NCI-H748 treated with DMSO at 0.1 percent for 48 hours (cell line): ENCODE results near the gene GLB1L2.

Experiments
- DNase-seq: peaks from one replicate; lab custom pipeline; 2025; lab: John Stamatoyannopoulos, UW

GLB1L2 gene

DNA sequence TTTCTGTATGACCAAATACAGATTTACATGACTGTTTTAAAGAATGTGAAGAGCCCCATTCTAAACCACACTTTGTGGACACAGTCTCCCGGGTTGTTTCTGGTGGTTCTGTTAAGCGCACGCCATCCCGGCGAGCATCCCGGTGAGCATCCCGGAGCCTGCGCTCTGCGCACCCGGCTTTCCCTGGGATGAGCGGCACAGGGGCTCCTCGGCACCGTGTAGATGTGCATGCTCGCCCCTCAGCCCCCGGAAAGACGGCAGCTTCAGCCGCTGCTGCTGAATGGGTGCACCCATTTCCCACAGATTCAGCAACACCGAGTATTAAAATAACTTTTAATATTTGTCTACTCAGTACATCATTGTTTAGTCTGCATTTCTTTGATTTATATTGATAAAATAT is 36.0 kb downstream of the GLB1L2 start:
- DNase-seq: no peak

DNA sequence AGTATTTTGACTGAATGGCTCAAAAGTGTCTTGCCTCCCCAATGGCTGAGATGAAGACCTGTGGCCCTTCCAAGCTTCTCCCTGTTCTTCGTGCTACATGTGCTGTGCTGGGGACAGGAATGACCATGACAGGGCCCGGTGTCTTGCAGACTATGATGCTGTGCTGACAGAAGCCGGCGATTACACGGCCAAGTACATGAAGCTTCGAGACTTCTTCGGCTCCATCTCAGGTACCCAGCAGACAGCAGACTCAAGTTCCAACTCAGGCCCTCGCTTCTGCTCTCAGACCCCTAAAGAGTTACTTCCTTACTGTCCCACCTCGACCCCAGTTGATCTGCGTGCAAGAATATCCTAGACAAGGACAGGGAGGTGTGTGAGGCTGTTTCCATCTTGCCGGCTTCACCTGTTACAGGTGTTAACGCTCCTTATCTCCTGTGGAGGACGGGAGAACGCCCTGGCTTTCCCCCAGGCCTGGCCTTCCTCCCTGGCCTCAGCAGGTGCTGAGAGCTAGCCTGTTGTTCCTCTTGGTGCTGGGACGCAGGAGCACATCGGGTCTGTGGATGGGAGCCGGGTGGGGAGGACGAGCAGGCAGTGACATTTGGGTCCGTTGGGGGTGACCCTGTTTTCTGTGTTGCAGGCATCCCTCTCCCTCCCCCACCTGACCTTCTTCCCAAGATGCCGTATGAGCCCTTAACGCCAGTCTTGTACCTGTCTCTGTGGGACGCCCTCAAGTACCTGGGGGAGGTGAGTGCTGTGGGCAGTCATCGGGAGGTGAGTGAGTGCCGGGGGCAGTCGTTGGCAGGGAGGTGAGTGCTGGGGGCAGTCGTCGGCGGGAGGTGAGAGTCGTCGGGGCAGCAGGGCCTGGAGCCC is 38.1 kb downstream of the GLB1L2 start:
- no peak for DNase-seq

DNA sequence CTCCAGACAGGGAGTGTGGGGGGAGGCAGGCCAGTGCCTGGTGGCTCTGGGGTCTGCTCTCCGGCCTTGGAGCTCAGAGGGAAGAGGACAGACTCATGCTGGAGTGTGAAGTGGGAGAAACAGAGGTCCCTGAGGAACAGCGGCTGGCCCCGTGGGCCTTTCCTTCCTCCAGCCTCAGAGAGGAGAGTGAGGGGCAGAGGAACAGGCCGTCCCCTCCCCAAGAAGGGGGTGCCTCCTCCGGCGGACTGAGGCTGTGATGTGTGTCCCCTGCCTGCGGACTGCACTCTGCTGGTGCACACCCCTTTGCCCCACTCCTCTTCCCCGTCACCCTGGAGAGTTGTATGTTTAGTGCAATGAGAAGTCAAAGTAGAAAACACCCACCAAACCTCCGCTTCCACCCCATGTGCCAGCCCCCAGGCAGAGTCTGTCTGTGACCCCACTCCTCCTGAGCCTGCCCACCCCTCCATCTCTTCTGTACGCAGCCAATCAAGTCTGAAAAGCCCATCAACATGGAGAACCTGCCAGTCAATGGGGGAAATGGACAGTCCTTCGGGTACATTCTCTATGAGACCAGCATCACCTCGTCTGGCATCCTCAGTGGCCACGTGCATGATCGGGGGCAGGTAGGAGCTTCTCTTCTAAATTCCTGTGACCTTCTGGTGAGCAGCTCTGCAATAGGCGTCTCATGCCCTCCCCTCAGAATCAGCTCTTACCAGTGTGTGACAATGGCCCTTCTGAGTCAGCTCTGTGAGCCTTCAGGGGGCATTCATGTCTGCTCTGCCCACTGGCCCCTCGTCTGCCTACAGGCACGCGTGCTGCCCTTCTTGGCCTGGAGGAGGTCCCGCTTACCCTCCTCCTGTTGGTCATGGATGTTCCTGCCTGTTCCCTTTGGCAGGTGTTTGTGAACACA is 39.0 kb downstream of the GLB1L2 start:
- DNase-seq: no peak

DNA sequence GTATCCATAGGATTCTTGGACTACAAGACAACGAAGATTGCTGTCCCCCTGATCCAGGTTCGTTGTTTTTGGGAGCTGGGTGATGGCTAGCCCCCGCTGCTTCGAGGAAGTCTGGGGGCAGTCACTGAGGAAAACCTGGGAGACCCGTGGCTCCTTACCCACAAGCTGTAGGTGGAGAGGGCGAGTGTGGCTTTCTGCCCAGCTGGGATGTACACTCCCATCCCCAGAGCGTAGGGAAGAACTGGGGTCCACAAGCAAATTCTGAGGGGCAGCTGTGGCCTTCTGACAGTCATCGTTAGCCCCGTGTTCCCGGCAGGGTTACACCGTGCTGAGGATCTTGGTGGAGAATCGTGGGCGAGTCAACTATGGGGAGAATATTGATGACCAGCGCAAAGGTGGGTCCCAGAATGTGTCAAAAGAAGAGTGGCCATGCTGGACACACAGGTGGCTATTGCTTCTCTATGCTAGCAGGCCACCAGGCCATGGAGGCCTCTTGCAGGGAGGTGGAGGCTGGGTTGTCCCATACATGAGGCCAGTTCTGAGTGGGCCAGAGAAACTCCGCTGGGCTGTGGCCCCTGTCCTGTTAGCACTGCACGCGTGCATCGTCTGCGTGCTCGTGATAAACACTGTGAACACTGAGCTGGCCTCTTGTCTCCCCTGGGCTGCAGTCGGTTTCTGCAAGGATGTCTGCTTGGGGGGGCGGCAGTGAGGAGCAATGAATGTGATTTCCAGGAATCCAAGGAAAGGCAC is 39.8 kb downstream of the GLB1L2 start:
- DNase-seq: no peak

DNA sequence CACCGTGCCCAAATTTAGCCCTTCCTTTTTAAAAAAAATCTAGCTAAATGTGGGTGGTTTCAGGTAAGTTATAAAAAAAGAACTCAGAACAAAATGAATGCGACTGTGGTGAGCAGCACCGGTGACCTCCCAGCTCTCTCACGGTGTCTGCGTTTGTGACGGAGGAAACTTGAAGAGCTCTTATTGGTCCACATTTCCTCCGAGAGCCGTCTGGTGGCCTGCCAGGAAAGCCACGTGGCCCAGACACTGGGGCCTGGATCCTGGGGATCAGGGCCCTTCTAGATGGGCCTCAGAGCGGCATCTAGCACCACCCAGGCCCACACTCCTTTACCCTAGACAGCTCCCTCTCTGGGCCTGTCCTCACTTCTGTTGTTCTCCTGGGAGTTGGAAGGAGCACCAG is 40.7 kb downstream of the GLB1L2 start:
- DNase-seq: no peak

DNA sequence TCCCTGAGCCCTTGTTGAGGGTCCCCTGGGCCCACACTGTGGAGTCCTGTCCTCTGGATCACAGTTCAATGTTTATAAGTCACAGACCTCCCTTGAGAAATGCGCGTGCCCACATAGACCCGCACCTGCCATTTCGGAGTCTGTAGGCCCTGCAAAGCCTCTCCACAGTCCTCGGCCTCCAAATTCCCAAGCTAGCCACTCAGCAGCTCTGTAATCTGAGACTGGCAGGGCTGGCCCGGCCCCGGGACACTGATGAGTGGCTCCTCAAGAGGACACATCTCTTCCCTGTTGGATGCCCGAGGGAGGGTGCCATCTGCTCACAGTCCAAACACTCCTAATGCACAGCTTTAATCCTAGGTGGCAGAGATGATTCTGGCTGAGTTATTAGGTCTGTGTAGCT is 41.2 kb downstream of the GLB1L2 start:
- DNase-seq: no peak

GRCh38 chr11:134373591-134374052 is 41.8 kb downstream of the GLB1L2 start:
- no peak for DNase-seq

GRCh38 chr11:134374171-134374570 is 42.4 kb downstream of the GLB1L2 start:
- no peak for DNase-seq

GRCh38 chr11:134374891-134375550 is 43.2 kb downstream of the GLB1L2 start:
- no peak for DNase-seq

GRCh38 chr11:134376150-134376921 is 44.5 kb downstream of the GLB1L2 start:
- DNase-seq: no peak

DNA sequence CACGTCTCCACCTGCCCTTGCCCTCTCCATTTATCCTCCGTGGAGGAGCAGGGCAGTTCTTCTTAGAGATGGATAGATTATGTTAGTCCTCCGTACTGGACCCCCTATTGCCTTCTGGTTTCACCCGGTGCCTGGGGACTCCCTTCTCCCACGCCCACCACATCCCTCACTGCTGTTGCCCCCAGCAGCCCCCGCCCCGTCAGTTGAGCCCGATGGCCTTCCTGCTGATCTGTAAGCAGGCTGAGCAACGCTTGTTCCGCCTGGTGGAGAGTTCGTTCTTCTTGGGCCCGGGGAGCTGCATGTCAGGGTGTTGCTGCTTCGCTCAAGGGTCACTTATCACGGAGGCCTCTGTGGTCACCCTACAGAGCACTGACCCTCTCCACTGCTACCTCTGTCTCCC is 46.1 kb downstream of the GLB1L2 start:
- no peak for DNase-seq

GRCh38 chr11:134379241-134379640 is 47.5 kb downstream of the GLB1L2 start:
- no peak for DNase-seq

GRCh38 chr11:134380229-134380628 is 48.4 kb downstream of the GLB1L2 start:
- DNase-seq: no peak

DNA sequence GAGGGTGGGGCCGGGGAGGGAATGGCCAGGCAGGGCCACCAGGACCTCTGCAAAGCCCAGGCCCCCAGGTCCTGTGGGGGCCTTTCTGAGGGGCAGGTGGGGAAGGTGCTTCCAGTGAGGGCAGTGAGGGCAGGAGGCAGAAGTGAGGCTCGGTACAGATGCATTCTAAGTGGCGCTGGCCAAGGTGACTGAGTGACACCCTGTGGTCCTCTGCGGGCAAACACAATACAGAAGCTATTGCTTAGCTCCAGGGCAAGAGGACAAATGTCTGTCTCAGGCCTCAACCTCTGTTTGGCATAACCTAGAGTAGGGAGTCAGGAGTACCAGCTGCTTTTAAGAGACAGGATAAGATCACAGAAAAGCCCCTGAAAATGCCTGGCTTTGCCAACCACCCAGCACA is 49.0 kb downstream of the GLB1L2 start:
- no peak for DNase-seq

GRCh38 chr11:134382257-134382656 is 50.5 kb downstream of the GLB1L2 start:
- DNase-seq: no peak

GRCh38 chr11:134382830-134383229 is 51.0 kb downstream of the GLB1L2 start:
- DNase-seq: no peak

- DNase-seq: no peak
These were observed 51.9 kb downstream of the GLB1L2 start for GRCh38 chr11:134383576-134384221.

DNA sequence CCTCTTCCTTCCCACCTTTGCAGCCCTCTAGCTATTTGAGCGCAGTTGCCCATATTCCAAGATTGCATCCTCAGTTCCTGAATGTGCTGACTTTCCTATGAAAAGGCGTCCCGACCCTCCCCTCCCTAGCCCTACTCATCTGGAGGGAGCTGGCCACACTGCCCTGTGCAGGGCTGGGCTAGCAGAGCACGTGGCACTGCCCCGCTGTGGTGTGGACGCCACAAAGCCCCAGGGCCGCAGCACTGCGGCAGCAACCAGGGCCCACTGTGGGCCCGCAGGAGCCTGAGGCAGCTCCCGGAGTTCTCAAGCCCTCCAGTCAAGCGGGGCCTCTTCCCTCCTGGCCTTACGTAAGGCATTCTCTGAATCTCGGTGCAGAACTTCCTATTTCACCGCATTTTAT is 52.6 kb downstream of the GLB1L2 start:
- DNase-seq: no peak

- no peak for DNase-seq
These were observed 53.4 kb downstream of the GLB1L2 start for GRCh38 chr11:134385171-134385570.
